Endothelial cell of umbilical vein (primary cell): Measurements from ENCODE around the gene FMNL3. TPM values are rescaled to one million over a fixed set of nuclear protein-coding genes. Genes with fewer than 3 reads are reported as not detected.

Experiments used
- BruUV-seq: library from RNA; stranded (reverse); fragments of 400-500 nt; replicated peaks from 2 replicates; lab custom pipeline; 2021; lab: Mats Ljungman, UMichigan
- CTCF ChIA-PET: fragments of 300-600, 350-600 bp; sonication (Branson Sonifier 250); formaldehyde crosslinking; loops from one replicate; lab custom pipeline; 2021; ENCODE audit warnings: antibody characterized with exemption, inconsistent platforms; lab: Charles Lee
- POLR2A ChIA-PET: fragments of 300-600, 350-600 bp; sonication (Branson Sonifier 250); formaldehyde crosslinking; loops from one replicate; lab custom pipeline; 2021; ENCODE audit warnings: antibody characterized with exemption, inconsistent platforms; lab: Charles Lee
- DNase-seq: peaks from one replicate; pipeline ENCODE4 v3.0.0-alpha.2; 2011; ENCODE audit warnings: low read depth, low spot score
- FAIRE-seq: peaks from 2 replicates; lab custom pipeline; 2011; peaks lifted over from hg19 to GRCh38; lab: Jason Lieb, UNC
- H2AFZ ChIP-seq: 2 replicates; pipeline ENCODE4 v1.6.0; 2012; ENCODE audit warnings: low read depth, low read length, control low read depth, inconsistent platforms
- H3K27ac ChIP-seq: 2 replicates; pipeline ENCODE4 v1.5.1; 2011; ENCODE audit warnings: low read depth, mild to moderate bottlenecking, control low read depth, low read length, moderate library complexity; ENCODE audit not compliant: insufficient read depth
- H3K27me3 ChIP-seq, 2 experiments: 2 replicates each; pipeline versions ENCODE4 v1.6.0 to v1.6.1; 2011; ENCODE audit warnings: low read length in 2 of 2, mixed read lengths in 1 of 2; ENCODE audit not compliant: control insufficient read depth in 2 of 2, insufficient read depth in 2 of 2
- H3K36me3 ChIP-seq, 2 experiments: 2 replicates in 1 of 2; 3 replicates in 1 of 2; pipeline ENCODE4 v1.5.1; 2011; ENCODE audit warnings: low read length in 2 of 2, mild to moderate bottlenecking in 1 of 2, moderate library complexity in 1 of 2; ENCODE audit not compliant: control insufficient read depth in 2 of 2, insufficient read depth in 2 of 2; ENCODE audit errors: extremely low read depth in 1 of 2
- H3K4me1 ChIP-seq: 3 replicates; pipeline ENCODE4 v1.5.1; 2011; ENCODE audit warnings: mild to moderate bottlenecking, low read length; ENCODE audit not compliant: control insufficient read depth, insufficient read depth; ENCODE audit errors: extremely low read depth
- H3K4me2 ChIP-seq: 2 replicates; pipeline ENCODE4 v1.6.1; 2011; ENCODE audit warnings: low read length, control low read depth, mixed read lengths; ENCODE audit not compliant: insufficient read depth
- H3K4me3 ChIP-seq, 3 experiments: fragments of 200-600 bp in 1 of 3; sonication (generic), shearing (Covaris generic) in 1 of 3; replicated peaks in 1 of 3; 2 replicates each; pipeline ENCODE4 v1.5.1; 2011 to 2016; ENCODE audit warnings: control low read depth in 3 of 3, low read length in 3 of 3, mild to moderate bottlenecking in 2 of 3, inconsistent platforms in 1 of 3, low read depth in 1 of 3, moderate library complexity in 1 of 3; ENCODE audit not compliant: insufficient read depth in 1 of 3
- H3K79me2 ChIP-seq: 2 replicates; pipeline ENCODE4 v1.6.0; 2012; ENCODE audit warnings: low read length, inconsistent platforms; ENCODE audit not compliant: control insufficient read depth, insufficient read depth
- H3K9ac ChIP-seq: replicated peaks from 2 replicates; pipeline ENCODE3; 2011; ENCODE audit warnings: low read length, control low read depth; ENCODE audit not compliant: insufficient read depth; ENCODE audit errors: extremely low read depth
- H3K9me1 ChIP-seq: replicated peaks from 3 replicates; pipeline ENCODE4 v1.6.0; 2011; ENCODE audit warnings: mild to moderate bottlenecking, low read length; ENCODE audit not compliant: control insufficient read depth, insufficient read depth; ENCODE audit errors: extremely low read depth
- H3K9me3 ChIP-seq: replicated peaks from 2 replicates; pipeline ENCODE4 v1.5.1; 2012; ENCODE audit warnings: low read length, inconsistent platforms; ENCODE audit not compliant: control insufficient read depth, insufficient read depth
- H4K20me1 ChIP-seq: replicated peaks from 2 replicates; pipeline ENCODE3; 2011; ENCODE audit warnings: mild to moderate bottlenecking, low read length; ENCODE audit not compliant: control insufficient read depth, insufficient read depth; ENCODE audit errors: extremely low read depth
- EZH2 ChIP-seq: IDR thresholded peaks from 2 replicates; pipeline ENCODE4 v1.6.1; 2012; ENCODE audit warnings: borderline replicate concordance, low read depth, mild to moderate bottlenecking, moderate library complexity, low read length, inconsistent platforms; ENCODE audit not compliant: severe bottlenecking
- FOS ChIP-seq: IDR thresholded peaks from 2 replicates; pipeline ENCODE4 v1.6.1; 2011; ENCODE audit warnings: mild to moderate bottlenecking, low read length, moderate library complexity, borderline replicate concordance; ENCODE audit not compliant: insufficient read depth
- GATA2 ChIP-seq: IDR thresholded peaks from 2 replicates; pipeline ENCODE4 v1.7.0; 2011; ENCODE audit warnings: low read depth, mild to moderate bottlenecking, moderate library complexity, mixed read lengths, low read length; ENCODE audit not compliant: insufficient read length, insufficient read depth
- JUN ChIP-seq: IDR thresholded peaks from 2 replicates; pipeline ENCODE4 v1.6.1; 2011; ENCODE audit warnings: borderline replicate concordance, low read depth; ENCODE audit not compliant: insufficient read length, insufficient read depth
- MYC ChIP-seq: IDR thresholded peaks from one replicate; pipeline ENCODE4 v1.6.1; 2011; ENCODE audit warnings: mild to moderate bottlenecking, low read depth, low read length
- POLR2A ChIP-seq: IDR thresholded peaks from 2 replicates; pipeline ENCODE4 v1.6.1; 2012; ENCODE audit warnings: low read depth, mild to moderate bottlenecking, control low read depth, low read length
- POLR2AphosphoS5 ChIP-seq: IDR thresholded peaks from 2 replicates; pipeline ENCODE4 v1.6.1; 2012; ENCODE audit warnings: low read depth, mild to moderate bottlenecking, control low read depth, low read length, moderate library complexity; ENCODE audit not compliant: insufficient read depth
- dilution Hi-C: fragments of 300-500 bp; cut with MboI; formaldehyde crosslinking; loops from one replicate; pipeline ENCODE4 v1.15.0; 2019; ENCODE audit warnings: low sequenced_read_pairs; ENCODE audit not compliant: extremely low pct_ligation_motif_present
- intact Hi-C: fragments of 100-400 bp; cut with micrococcal nuclease; formaldehyde crosslinking; loops from one replicate; pipeline ENCODE4 v1.10.0; 2022
- polyA plus RNA-seq, 4 experiments: library from polyadenylated mRNA; depleted of rRNA in 3 of 4; stranded (reverse) in 3 of 4; unstranded in 1 of 4; fragments of >200 nt; gene quantifications; 2 replicates each; pipeline versions ENCODE4 v1.2.1 to v1.2.3, GENCODE V29; 2011 to 2012; ENCODE audit warnings: missing spikeins in 1 of 4
- total RNA-seq: library from RNA; stranded (reverse); gene quantifications from 2 replicates; pipeline ENCODE4 v1.2.3, GENCODE V29; 2021
- TF ChIP-seq, protein P1 (sequence below), 2 donors: IDR thresholded peaks; 1 replicate in 1 of 2; 2 replicates in 1 of 2; pipeline ENCODE4 v1.5.1; 2011; ENCODE audit warnings: low read length in 2 of 2, mild to moderate bottlenecking in 2 of 2, moderate library complexity in 2 of 2, control low read depth in 1 of 2, inconsistent platforms in 1 of 2, low read depth in 1 of 2; ENCODE audit not compliant: insufficient read depth in 1 of 2; ENCODE audit errors: extremely low read depth in 1 of 2
- TF ChIP-seq, protein P2 (sequence below): IDR thresholded peaks from 2 replicates; pipeline ENCODE4 v1.6.1; 2011; ENCODE audit not compliant: insufficient read depth, insufficient read length

FMNL3 gene
- total and polyA plus RNA-seq, 2 donors (not counting 3 experiments of a cell fraction or from before 2014, with no cell fraction given) = 35.1 to 93.3 TPM

- Histone ChIP-seq H3K9me3 (no peaks in the 10 kb centered on the region), H3K4me2 (no peak overlapping the region), H3K79me2 (peaks cover 27% of the 10 kb centered on the region), H3K36me3 (peaks cover 7 to 9% of the 10 kb centered on the region in 2 experiments), H3K27ac (peak overlapping the region; percentile 100), H3K9ac (no peak overlapping the region), H2AFZ (no peak overlapping the region), H4K20me1 (no peaks in the 10 kb centered on the region), H3K4me1 (peaks cover 48% of the 10 kb centered on the region), H3K9me1 (no peaks in the 10 kb centered on the region), H3K4me3 (no peak overlapping the region), H3K27me3 (no peaks in the 10 kb centered on the region)
- ChIA-PET CTCF (interaction anchor here (0.8 to 3.7 kb wide), 6 partner anchors 9 to 40 kb away, joined by 3 to 56 read pairs (median 8); partner anchors contain the start of gene FMNL3), POLR2A (interaction anchor here (1.0 kb wide), 1 partner anchor 18 kb away, joined by 5 read pairs; no protein-coding TSS in a partner anchor)
- dilution Hi-C loops = no loop called here
- DNase-seq = no peak
- TF ChIP-seq EZH2 (no peak), GATA2 (no peak), MYC (no peak), POLR2A (no peak), JUN (no peak), FOS (no peak), POLR2AphosphoS5 (no peak)
- TF ChIP-seq, protein P1, sequence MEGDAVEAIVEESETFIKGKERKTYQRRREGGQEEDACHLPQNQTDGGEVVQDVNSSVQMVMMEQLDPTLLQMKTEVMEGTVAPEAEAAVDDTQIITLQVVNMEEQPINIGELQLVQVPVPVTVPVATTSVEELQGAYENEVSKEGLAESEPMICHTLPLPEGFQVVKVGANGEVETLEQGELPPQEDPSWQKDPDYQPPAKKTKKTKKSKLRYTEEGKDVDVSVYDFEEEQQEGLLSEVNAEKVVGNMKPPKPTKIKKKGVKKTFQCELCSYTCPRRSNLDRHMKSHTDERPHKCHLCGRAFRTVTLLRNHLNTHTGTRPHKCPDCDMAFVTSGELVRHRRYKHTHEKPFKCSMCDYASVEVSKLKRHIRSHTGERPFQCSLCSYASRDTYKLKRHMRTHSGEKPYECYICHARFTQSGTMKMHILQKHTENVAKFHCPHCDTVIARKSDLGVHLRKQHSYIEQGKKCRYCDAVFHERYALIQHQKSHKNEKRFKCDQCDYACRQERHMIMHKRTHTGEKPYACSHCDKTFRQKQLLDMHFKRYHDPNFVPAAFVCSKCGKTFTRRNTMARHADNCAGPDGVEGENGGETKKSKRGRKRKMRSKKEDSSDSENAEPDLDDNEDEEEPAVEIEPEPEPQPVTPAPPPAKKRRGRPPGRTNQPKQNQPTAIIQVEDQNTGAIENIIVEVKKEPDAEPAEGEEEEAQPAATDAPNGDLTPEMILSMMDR (IDR thresholded peaks at IDR 0.05; ENCODE audit: extremely low read depth in 1 of 2, insufficient read depth in 1 of 2, low read depth in 1 of 2, low read length in 2 of 2) = no peak
- TF ChIP-seq, protein P2, sequence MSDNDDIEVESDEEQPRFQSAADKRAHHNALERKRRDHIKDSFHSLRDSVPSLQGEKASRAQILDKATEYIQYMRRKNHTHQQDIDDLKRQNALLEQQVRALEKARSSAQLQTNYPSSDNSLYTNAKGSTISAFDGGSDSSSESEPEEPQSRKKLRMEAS = no peak
- BruUV-seq = no TSS peak
- no peak for FAIRE-seq
- intact Hi-C loops = no loop called here
These were observed 41.8 kb downstream of the FMNL3 start for GRCh38 chr12:49665384-49665783.
